HL-60 (cell line): ENCODE measurements around the gene DDI1.
A peak's percentile ranks its signal among the peaks of the same experiment; 100 is the strongest.

Source experiments
- DNase-seq, 2 experiments: peaks; one replicate each; pipeline ENCODE4 v3.0.0-alpha.2; 2010 to 2020; ENCODE audit warnings: low read depth in 1 of 2, low spot score in 1 of 2
- H3K27ac ChIP-seq: fragments of 250-450 bp; sonication (Bioruptor Pico); replicated peaks from 2 replicates; pipeline ENCODE4 v1.5.1; 2020; ENCODE audit warnings: mild to moderate bottlenecking, moderate library complexity
- H3K27me3 ChIP-seq: fragments of 250-450 bp; sonication (Bioruptor Pico); 2 replicates; pipeline ENCODE4 v1.5.1; 2021; ENCODE audit warnings: mild to moderate bottlenecking, moderate library complexity; ENCODE audit not compliant: insufficient read depth, poor library complexity, severe bottlenecking
- H3K4me3 ChIP-seq: replicated peaks from 2 replicates; pipeline ENCODE4 v1.5.1; 2011; ENCODE audit warnings: mild to moderate bottlenecking, control low read depth, low read length; ENCODE audit not compliant: insufficient read depth
- CTCF ChIP-seq: IDR thresholded peaks from one replicate; pipeline ENCODE4 v1.5.1; 2011; ENCODE audit warnings: low read length, control low read depth, inconsistent platforms; ENCODE audit not compliant: insufficient read depth
- GABPA ChIP-seq: IDR thresholded peaks from 2 replicates; pipeline ENCODE4 v1.6.1; 2012; ENCODE audit warnings: low read depth
- POLR2AphosphoS5 ChIP-seq: IDR thresholded peaks from 2 replicates; pipeline ENCODE4 v1.6.1; 2012; ENCODE audit warnings: low read depth
- SPI1 ChIP-seq: IDR thresholded peaks from 2 replicates; pipeline ENCODE4 v1.6.1; 2012; ENCODE audit warnings: low read depth, mild to moderate bottlenecking, borderline replicate concordance
- TF ChIP-seq, protein P1 (sequence below): IDR thresholded peaks from 2 replicates; pipeline ENCODE4 v1.6.1; 2012; ENCODE audit warnings: low read depth; ENCODE audit not compliant: insufficient replicate concordance

Gene DDI1

DNA sequence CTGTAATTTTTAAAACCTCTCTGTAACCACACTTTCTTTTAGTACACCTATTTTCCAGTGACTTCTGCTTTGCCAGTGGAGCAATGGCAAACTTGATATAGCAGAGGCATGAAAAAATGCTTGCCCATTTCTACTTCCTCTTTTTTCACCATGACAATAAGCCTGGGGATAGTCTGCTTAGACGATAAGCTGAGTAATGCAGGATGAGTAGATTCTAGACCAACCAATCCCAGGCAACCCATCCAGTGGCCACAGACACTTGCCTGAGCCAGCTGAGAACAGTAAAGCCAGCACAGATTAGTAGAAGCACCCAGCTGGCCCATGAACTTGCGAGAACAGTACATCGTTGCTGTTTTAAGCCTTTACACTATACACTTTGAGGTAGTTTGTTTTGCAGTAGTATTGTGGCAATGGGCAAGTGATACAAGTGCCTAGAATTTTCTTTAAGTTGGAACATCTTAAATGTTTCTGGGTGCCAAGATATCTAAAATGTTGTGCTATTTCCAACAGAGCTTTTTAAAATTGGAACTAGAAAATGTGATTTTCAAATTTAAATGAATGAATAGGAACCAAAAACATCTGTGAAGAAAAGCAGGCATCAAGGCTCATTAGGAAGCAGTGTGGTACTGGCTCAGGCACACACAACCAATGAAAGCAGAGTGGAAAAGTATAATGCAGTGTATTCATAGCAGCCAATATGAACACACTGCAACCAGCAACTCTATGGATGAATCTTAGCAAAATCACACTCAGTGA is 37.7 kb downstream of the DDI1 start:
- Histone ChIP-seq H3K27me3 (no peaks in the 10 kb centered on the region), H3K27ac (no peak overlapping the region), H3K4me3 (no peak overlapping the region)
- TF ChIP-seq SPI1 = peak; percentile 86; the same call in 1 of the 2 replicates
- TF ChIP-seq GABPA = no peak
- peak; percentile 38 to 66 for DNase-seq

- no peak for DNase-seq
- no peak overlapping the region for H3K4me3 ChIP-seq
- TF ChIP-seq, protein P1, sequence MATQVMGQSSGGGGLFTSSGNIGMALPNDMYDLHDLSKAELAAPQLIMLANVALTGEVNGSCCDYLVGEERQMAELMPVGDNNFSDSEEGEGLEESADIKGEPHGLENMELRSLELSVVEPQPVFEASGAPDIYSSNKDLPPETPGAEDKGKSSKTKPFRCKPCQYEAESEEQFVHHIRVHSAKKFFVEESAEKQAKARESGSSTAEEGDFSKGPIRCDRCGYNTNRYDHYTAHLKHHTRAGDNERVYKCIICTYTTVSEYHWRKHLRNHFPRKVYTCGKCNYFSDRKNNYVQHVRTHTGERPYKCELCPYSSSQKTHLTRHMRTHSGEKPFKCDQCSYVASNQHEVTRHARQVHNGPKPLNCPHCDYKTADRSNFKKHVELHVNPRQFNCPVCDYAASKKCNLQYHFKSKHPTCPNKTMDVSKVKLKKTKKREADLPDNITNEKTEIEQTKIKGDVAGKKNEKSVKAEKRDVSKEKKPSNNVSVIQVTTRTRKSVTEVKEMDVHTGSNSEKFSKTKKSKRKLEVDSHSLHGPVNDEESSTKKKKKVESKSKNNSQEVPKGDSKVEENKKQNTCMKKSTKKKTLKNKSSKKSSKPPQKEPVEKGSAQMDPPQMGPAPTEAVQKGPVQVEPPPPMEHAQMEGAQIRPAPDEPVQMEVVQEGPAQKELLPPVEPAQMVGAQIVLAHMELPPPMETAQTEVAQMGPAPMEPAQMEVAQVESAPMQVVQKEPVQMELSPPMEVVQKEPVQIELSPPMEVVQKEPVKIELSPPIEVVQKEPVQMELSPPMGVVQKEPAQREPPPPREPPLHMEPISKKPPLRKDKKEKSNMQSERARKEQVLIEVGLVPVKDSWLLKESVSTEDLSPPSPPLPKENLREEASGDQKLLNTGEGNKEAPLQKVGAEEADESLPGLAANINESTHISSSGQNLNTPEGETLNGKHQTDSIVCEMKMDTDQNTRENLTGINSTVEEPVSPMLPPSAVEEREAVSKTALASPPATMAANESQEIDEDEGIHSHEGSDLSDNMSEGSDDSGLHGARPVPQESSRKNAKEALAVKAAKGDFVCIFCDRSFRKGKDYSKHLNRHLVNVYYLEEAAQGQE = no peak
- TF ChIP-seq POLR2AphosphoS5 = no peak
- no peak for TF ChIP-seq SPI1
- no peak for TF ChIP-seq GABPA
- TF ChIP-seq CTCF = no peak
- H3K27ac ChIP-seq = no peak overlapping the region
- H3K27me3 ChIP-seq = no peaks in the 10 kb centered on the region
Observed at GRCh38 chr11:104075091-104075490, 38.7 kb downstream of the DDI1 start.

- no peak for DNase-seq
- H3K27ac ChIP-seq = no peak overlapping the region
Observed at GRCh38 chr11:104075706-104076105, 39.3 kb downstream of the DDI1 start.

GRCh38 chr11:104076455-104076854 is 40.0 kb downstream of the DDI1 start:
- Histone ChIP-seq H3K27me3 (no peaks in the 10 kb centered on the region), H3K4me3 (no peak overlapping the region), H3K27ac (no peak overlapping the region)
- TF ChIP-seq SPI1 = no peak
- no peak for TF ChIP-seq CTCF
- TF ChIP-seq GABPA = no peak
- no peak for TF ChIP-seq POLR2AphosphoS5
- TF ChIP-seq, protein P1 = no peak
- DNase-seq = no peak

More at GRCh38 chr11:104075706-104076105, 39.3 kb downstream of the DDI1 start:
- Histone ChIP-seq H3K27me3 (no peaks in the 10 kb centered on the region), H3K4me3 (no peak overlapping the region)
- TF ChIP-seq POLR2AphosphoS5 (no peak), GABPA (no peak)

GRCh38 chr11:104078245-104078644 is 41.8 kb downstream of the DDI1 start:
- no peaks in the 10 kb centered on the region for H3K27me3 ChIP-seq
- DNase-seq = no peak
- no peak overlapping the region for H3K27ac ChIP-seq
- H3K4me3 ChIP-seq = no peak overlapping the region
- TF ChIP-seq, protein P1 = no peak
- no peak for TF ChIP-seq POLR2AphosphoS5
- TF ChIP-seq GABPA = no peak
- peak; percentile 63 for TF ChIP-seq SPI1
- TF ChIP-seq CTCF = no peak
